HepG2 (cell line): ENCODE measurements around the gene NRL. TPM values are rescaled to one million over a fixed set of nuclear protein-coding genes. Genes with fewer than 3 reads are reported as not detected.

Experiments used
- ARID2 ChIP-seq: sonication (generic); formaldehyde crosslinking; IDR thresholded peaks from 2 replicates; pipeline ENCODE4 v1.8.1; 2022; ENCODE audit warnings: mild to moderate bottlenecking, missing genetic modification reagents, borderline replicate concordance
- HNRNPK ChIP-seq: fragments of 200-400 bp; formaldehyde crosslinking; IDR thresholded peaks from 2 replicates; pipeline ENCODE4 v1.6.1; 2018; ENCODE audit warnings: low read length, low read depth, moderate library complexity, mild to moderate bottlenecking; ENCODE audit not compliant: poor library complexity, severe bottlenecking
- KAT8 ChIP-seq: IDR thresholded peaks from 2 replicates; pipeline ENCODE4 v1.6.1; 2016; ENCODE audit warnings: missing genetic modification reagents, missing compliant biosample characterization
- ZNF550 ChIP-seq: sonication (generic); formaldehyde crosslinking; IDR thresholded peaks from 2 replicates; pipeline ENCODE4 v1.4.0; 2020; ENCODE audit warnings: mild to moderate bottlenecking, missing genetic modification reagents, borderline replicate concordance
- ZNF558 ChIP-seq: sonication (generic); formaldehyde crosslinking; IDR thresholded peaks from 2 replicates; pipeline ENCODE4 v1.9.0; 2022; ENCODE audit warnings: mild to moderate bottlenecking, missing genetic modification reagents, borderline replicate concordance
- polyA plus RNA-seq, 8 experiments: library from polyadenylated mRNA; depleted of rRNA in 3 of 8; stranded (reverse) in 7 of 8; unstranded in 1 of 8; fragments of >200 nt; fragmentation: Illumina TruSeq in 4 of 8; extraction: Trizol in 4 of 8; gene quantifications; 2 replicates each; pipeline versions ENCODE4 v1.2.1 to v1.2.3, GENCODE V29; 2011 to 2016; ENCODE audit warnings: low read depth in 4 of 8, missing spikeins in 1 of 8, mixed read lengths in 1 of 8; ENCODE audit not compliant: insufficient read depth in 1 of 8
- total RNA-seq, 5 experiments: library from RNA; depleted of rRNA; stranded (reverse); fragments of >200 nt; fragmentation: Illumina TruSeq; extraction: Trizol; gene quantifications; 2 replicates each; pipeline ENCODE4 v1.2.3, GENCODE V29; 2016; ENCODE audit warnings: low read depth in 1 of 5
- TF ChIP-seq, protein P1 (sequence below): sonication (generic); formaldehyde crosslinking; IDR thresholded peaks from 2 replicates; pipeline ENCODE4 v1.4.0; 2020; ENCODE audit warnings: mild to moderate bottlenecking, missing genetic modification reagents
- TF ChIP-seq, protein P2 (sequence below): sonication (generic); formaldehyde crosslinking; IDR thresholded peaks from 2 replicates; pipeline ENCODE4 v1.4.0; 2020; ENCODE audit warnings: missing genetic modification reagents
- TF ChIP-seq, protein P3 (sequence below): sonication (generic); formaldehyde crosslinking; IDR thresholded peaks from 2 replicates; pipeline ENCODE4 v1.4.0; 2020; ENCODE audit warnings: mild to moderate bottlenecking, missing genetic modification reagents
- TF ChIP-seq, protein P4 (sequence below), 2 experiments: IDR thresholded peaks; 2 replicates each; pipeline ENCODE4 v1.6.1; 2011 to 2012; ENCODE audit warnings: low read length in 2 of 2, borderline replicate concordance in 1 of 2, low read depth in 1 of 2, mild to moderate bottlenecking in 1 of 2, moderate library complexity in 1 of 2
- TF ChIP-seq, protein P5 (sequence below): sonication (generic); formaldehyde crosslinking; IDR thresholded peaks from 2 replicates; pipeline ENCODE4 v1.5.0; 2020; ENCODE audit warnings: mild to moderate bottlenecking, missing genetic modification reagents, borderline replicate concordance

Gene NRL
- total and polyA plus RNA-seq, 2 of the 13 experiments (the other 11 are each of a cell fraction or from before 2014, with no cell fraction given), result 2.5 to 4.7 TPM

DNA sequence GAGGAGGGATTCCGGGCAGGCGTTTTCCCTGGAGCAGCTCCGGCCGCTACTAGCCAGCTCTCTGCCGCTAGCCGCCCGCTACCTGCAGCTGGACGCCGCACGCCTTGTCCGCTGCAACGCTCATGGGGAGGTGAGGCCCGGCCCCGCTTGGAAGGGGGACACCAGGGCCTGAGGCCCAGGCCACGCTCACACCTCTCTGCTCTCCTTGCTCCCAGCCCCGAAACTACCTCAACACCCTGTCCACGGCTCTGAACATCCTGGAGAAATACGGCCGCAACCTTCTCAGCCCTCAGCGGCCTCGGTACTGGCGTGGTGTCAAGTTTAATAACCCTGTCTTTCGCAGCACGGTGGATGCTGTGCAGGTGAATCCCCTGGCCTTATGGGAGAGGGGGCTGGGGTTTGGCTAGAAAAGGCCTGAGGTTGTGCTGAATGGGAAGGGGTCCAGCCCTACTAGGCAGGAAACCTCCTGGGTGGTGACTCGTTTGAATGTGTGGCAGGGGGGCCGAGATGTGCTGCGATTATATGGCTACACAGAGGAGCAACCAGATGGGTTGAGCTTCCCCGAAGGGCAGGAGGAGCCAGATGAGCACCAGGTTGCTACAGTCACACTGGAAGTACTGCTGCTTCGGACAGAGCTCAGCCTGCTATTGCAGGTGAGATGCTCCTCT, 33.1 kb upstream of the NRL start (continued):
- TF ChIP-seq, protein P1, sequence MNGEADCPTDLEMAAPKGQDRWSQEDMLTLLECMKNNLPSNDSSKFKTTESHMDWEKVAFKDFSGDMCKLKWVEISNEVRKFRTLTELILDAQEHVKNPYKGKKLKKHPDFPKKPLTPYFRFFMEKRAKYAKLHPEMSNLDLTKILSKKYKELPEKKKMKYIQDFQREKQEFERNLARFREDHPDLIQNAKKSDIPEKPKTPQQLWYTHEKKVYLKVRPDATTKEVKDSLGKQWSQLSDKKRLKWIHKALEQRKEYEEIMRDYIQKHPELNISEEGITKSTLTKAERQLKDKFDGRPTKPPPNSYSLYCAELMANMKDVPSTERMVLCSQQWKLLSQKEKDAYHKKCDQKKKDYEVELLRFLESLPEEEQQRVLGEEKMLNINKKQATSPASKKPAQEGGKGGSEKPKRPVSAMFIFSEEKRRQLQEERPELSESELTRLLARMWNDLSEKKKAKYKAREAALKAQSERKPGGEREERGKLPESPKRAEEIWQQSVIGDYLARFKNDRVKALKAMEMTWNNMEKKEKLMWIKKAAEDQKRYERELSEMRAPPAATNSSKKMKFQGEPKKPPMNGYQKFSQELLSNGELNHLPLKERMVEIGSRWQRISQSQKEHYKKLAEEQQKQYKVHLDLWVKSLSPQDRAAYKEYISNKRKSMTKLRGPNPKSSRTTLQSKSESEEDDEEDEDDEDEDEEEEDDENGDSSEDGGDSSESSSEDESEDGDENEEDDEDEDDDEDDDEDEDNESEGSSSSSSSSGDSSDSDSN (CRISPR knock-in tag), result peak; percentile 68; the same call in 1 of the 2 replicates
- TF ChIP-seq, protein P2, sequence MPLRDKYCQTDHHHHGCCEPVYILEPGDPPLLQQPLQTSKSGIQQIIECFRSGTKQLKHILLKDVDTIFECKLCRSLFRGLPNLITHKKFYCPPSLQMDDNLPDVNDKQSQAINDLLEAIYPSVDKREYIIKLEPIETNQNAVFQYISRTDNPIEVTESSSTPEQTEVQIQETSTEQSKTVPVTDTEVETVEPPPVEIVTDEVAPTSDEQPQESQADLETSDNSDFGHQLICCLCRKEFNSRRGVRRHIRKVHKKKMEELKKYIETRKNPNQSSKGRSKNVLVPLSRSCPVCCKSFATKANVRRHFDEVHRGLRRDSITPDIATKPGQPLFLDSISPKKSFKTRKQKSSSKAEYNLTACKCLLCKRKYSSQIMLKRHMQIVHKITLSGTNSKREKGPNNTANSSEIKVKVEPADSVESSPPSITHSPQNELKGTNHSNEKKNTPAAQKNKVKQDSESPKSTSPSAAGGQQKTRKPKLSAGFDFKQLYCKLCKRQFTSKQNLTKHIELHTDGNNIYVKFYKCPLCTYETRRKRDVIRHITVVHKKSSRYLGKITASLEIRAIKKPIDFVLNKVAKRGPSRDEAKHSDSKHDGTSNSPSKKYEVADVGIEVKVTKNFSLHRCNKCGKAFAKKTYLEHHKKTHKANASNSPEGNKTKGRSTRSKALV (CRISPR knock-in tag), result no peak
- TF ChIP-seq, protein P3, sequence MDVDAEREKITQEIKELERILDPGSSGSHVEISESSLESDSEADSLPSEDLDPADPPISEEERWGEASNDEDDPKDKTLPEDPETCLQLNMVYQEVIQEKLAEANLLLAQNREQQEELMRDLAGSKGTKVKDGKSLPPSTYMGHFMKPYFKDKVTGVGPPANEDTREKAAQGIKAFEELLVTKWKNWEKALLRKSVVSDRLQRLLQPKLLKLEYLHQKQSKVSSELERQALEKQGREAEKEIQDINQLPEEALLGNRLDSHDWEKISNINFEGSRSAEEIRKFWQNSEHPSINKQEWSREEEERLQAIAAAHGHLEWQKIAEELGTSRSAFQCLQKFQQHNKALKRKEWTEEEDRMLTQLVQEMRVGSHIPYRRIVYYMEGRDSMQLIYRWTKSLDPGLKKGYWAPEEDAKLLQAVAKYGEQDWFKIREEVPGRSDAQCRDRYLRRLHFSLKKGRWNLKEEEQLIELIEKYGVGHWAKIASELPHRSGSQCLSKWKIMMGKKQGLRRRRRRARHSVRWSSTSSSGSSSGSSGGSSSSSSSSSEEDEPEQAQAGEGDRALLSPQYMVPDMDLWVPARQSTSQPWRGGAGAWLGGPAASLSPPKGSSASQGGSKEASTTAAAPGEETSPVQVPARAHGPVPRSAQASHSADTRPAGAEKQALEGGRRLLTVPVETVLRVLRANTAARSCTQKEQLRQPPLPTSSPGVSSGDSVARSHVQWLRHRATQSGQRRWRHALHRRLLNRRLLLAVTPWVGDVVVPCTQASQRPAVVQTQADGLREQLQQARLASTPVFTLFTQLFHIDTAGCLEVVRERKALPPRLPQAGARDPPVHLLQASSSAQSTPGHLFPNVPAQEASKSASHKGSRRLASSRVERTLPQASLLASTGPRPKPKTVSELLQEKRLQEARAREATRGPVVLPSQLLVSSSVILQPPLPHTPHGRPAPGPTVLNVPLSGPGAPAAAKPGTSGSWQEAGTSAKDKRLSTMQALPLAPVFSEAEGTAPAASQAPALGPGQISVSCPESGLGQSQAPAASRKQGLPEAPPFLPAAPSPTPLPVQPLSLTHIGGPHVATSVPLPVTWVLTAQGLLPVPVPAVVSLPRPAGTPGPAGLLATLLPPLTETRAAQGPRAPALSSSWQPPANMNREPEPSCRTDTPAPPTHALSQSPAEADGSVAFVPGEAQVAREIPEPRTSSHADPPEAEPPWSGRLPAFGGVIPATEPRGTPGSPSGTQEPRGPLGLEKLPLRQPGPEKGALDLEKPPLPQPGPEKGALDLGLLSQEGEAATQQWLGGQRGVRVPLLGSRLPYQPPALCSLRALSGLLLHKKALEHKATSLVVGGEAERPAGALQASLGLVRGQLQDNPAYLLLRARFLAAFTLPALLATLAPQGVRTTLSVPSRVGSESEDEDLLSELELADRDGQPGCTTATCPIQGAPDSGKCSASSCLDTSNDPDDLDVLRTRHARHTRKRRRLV (CRISPR knock-in tag), result no peak
- TF ChIP-seq KAT8 (CRISPR knock-in tag) (no peak), HNRNPK (peak; percentile 12), ZNF558 (no peak), ARID2 (CRISPR knock-in tag) (peak; percentile 7; the same call in 1 of the 2 replicates), ZNF550 (0 out of 2 replicates have a peak, but pooled peaks have one; percentile 30)
- TF ChIP-seq, protein P4, sequence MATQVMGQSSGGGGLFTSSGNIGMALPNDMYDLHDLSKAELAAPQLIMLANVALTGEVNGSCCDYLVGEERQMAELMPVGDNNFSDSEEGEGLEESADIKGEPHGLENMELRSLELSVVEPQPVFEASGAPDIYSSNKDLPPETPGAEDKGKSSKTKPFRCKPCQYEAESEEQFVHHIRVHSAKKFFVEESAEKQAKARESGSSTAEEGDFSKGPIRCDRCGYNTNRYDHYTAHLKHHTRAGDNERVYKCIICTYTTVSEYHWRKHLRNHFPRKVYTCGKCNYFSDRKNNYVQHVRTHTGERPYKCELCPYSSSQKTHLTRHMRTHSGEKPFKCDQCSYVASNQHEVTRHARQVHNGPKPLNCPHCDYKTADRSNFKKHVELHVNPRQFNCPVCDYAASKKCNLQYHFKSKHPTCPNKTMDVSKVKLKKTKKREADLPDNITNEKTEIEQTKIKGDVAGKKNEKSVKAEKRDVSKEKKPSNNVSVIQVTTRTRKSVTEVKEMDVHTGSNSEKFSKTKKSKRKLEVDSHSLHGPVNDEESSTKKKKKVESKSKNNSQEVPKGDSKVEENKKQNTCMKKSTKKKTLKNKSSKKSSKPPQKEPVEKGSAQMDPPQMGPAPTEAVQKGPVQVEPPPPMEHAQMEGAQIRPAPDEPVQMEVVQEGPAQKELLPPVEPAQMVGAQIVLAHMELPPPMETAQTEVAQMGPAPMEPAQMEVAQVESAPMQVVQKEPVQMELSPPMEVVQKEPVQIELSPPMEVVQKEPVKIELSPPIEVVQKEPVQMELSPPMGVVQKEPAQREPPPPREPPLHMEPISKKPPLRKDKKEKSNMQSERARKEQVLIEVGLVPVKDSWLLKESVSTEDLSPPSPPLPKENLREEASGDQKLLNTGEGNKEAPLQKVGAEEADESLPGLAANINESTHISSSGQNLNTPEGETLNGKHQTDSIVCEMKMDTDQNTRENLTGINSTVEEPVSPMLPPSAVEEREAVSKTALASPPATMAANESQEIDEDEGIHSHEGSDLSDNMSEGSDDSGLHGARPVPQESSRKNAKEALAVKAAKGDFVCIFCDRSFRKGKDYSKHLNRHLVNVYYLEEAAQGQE (IDR thresholded peaks at IDR 0.05; ENCODE audit: borderline replicate concordance in 1 of 2, low read depth in 1 of 2, low read length in 2 of 2), result no peak
- TF ChIP-seq, protein P5, sequence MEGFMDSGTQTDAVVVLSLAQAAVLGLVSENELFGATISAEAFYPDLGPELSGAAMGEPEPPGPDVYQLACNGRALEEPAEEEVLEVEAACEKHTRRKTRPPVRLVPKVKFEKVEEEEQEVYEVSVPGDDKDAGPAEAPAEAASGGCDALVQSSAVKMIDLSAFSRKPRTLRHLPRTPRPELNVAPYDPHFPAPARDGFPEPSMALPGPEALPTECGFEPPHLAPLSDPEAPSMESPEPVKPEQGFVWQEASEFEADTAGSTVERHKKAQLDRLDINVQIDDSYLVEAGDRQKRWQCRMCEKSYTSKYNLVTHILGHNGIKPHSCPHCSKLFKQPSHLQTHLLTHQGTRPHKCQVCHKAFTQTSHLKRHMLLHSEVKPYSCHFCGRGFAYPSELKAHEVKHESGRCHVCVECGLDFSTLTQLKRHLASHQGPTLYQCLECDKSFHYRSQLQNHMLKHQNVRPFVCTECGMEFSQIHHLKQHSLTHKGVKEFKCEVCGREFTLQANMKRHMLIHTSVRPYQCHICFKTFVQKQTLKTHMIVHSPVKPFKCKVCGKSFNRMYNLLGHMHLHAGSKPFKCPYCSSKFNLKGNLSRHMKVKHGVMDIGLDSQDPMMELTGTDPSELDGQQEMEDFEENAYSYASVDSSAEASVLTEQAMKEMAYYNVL (CRISPR knock-in tag), result 0 out of 2 replicates have a peak, but pooled peaks have one; percentile 49
